Glutamatergic neuron (in vitro differentiated cells): Measurements from ENCODE around the gene MTCL3.

Experiments
- DNase-seq: peaks from one replicate; pipeline ENCODE4 v3.0.0; 2022
- H3K27ac Mint-ChIP-seq: one replicate; pipeline ENCODE4 v1.8.0; 2020; ENCODE audit warnings: mild to moderate bottlenecking, mixed read lengths, inconsistent platforms; ENCODE audit not compliant: unreplicated experiment
- H3K27me3 Mint-ChIP-seq: one replicate; pipeline ENCODE4 v1.8.0; 2020; ENCODE audit warnings: mild to moderate bottlenecking, moderate library complexity, mixed read lengths, inconsistent platforms; ENCODE audit not compliant: unreplicated experiment
- H3K36me3 Mint-ChIP-seq: one replicate; pipeline ENCODE4 v1.8.0; 2020; ENCODE audit warnings: mild to moderate bottlenecking, mixed read lengths, inconsistent platforms; ENCODE audit not compliant: unreplicated experiment
- H3K4me1 Mint-ChIP-seq: one replicate; pipeline ENCODE4 v1.8.0; 2020; ENCODE audit warnings: mild to moderate bottlenecking, low read depth, mixed read lengths, inconsistent platforms; ENCODE audit not compliant: unreplicated experiment
- H3K4me3 Mint-ChIP-seq: one replicate; pipeline ENCODE4 v1.8.0; 2020; ENCODE audit warnings: mild to moderate bottlenecking, mixed read lengths, inconsistent platforms; ENCODE audit not compliant: unreplicated experiment
- H3K9me3 Mint-ChIP-seq: one replicate; pipeline ENCODE4 v1.8.0; 2020; ENCODE audit warnings: mild to moderate bottlenecking, moderate library complexity, mixed read lengths, inconsistent platforms; ENCODE audit not compliant: unreplicated experiment
- CTCF ChIP-seq: fragments of 200-600 bp; sonication (generic); IDR thresholded peaks from one replicate; pipeline ENCODE4 v1.5.0; 2021; ENCODE audit not compliant: partially characterized antibody, unreplicated experiment

Gene MTCL3

GRCh38 chr6:127515794-127516661, 3.1 kb downstream of the MTCL3 start:
- Mint-ChIP-seq H3K4me3 (peak overlapping the region; percentile 99), H3K36me3 (peaks cover 11% of the 10 kb centered on the region), H3K27ac (peak overlapping the region; percentile 98), H3K27me3 (peaks cover 30% of the 10 kb centered on the region), H3K4me1 (peaks cover 17% of the 10 kb centered on the region), H3K9me3 (peaks cover 40% of the 10 kb centered on the region)
- no peak for TF ChIP-seq CTCF
- peak; percentile 79 for DNase-seq

- Mint-ChIP-seq H3K4me1 (peaks cover 24% of the 10 kb centered on the region), H3K9me3 (peaks cover 46% of the 10 kb centered on the region), H3K27me3 (peaks cover 30% of the 10 kb centered on the region), H3K36me3 (peaks cover 11% of the 10 kb centered on the region), H3K27ac (peak overlapping the region; percentile 71), H3K4me3 (peak overlapping the region; percentile 99)
- TF ChIP-seq CTCF, result no peak
- peak; percentile 48 for DNase-seq
Measured at GRCh38 chr6:127515234-127515793, 3.8 kb downstream of the MTCL3 start.

- DNase-seq, result peak; percentile 61
- Mint-ChIP-seq H3K36me3 (peaks cover 11% of the 10 kb centered on the region), H3K4me3 (peak overlapping the region; percentile 99), H3K4me1 (peaks cover 29% of the 10 kb centered on the region), H3K27ac (peak overlapping the region; percentile 71), H3K9me3 (peaks cover 46% of the 10 kb centered on the region), H3K27me3 (peaks cover 30% of the 10 kb centered on the region)
- TF ChIP-seq CTCF, result no peak
Measured at GRCh38 chr6:127514773-127515227, 4.3 kb downstream of the MTCL3 start.

GRCh38 chr6:127514179-127514772, 4.9 kb downstream of the MTCL3 start:
- peaks cover 11% of the 10 kb centered on the region for H3K36me3 Mint-ChIP-seq
- H3K27ac Mint-ChIP-seq, result peak overlapping the region; percentile 71
- H3K4me1 Mint-ChIP-seq, result peaks cover 30% of the 10 kb centered on the region
- H3K9me3 Mint-ChIP-seq, result peaks cover 43% of the 10 kb centered on the region
- H3K27me3 Mint-ChIP-seq, result peaks cover 28% of the 10 kb centered on the region
- TF ChIP-seq CTCF, result no peak
- H3K4me3 Mint-ChIP-seq, result peak overlapping the region; percentile 99
- no peak for DNase-seq
